Small intestine (tissue), 7 donors: Measurements from ENCODE around the gene WDR77. TPM values are rescaled to one million over a fixed set of nuclear protein-coding genes. Genes with fewer than 3 reads are reported as not detected.

Experiments
- DNase-seq, 2 donors: peaks; one replicate each; pipeline versions ENCODE4 v3.0.0 to v3.0.0-alpha.2; 2013
- FAIRE-seq: peaks from 2 replicates; lab custom pipeline; 2012; peaks lifted over from hg19 to GRCh38; lab: Jason Lieb, UNC
- H3K27ac ChIP-seq, 3 donors: one replicate each; pipeline ENCODE4 v1.5.1; 2013; ENCODE audit warnings: low read length in 2 of 3, mild to moderate bottlenecking in 2 of 3, control low read depth in 1 of 3, inconsistent platforms in 1 of 3, low read depth in 1 of 3, moderate library complexity in 1 of 3
- H3K27me3 ChIP-seq, 3 donors: one replicate each; pipeline ENCODE4 v1.6.1; 2013; ENCODE audit warnings: low read length in 3 of 3, inconsistent platforms in 1 of 3; ENCODE audit not compliant: control insufficient read depth in 3 of 3, insufficient read depth in 3 of 3
- H3K36me3 ChIP-seq, 3 donors: one replicate each; pipeline ENCODE4 v1.6.1; 2013; ENCODE audit warnings: low read length in 3 of 3, inconsistent platforms in 1 of 3, low read depth in 1 of 3, mild to moderate bottlenecking in 1 of 3, moderate library complexity in 1 of 3; ENCODE audit not compliant: control insufficient read depth in 3 of 3, insufficient read depth in 2 of 3
- H3K4me1 ChIP-seq, 3 donors: one replicate each; pipeline ENCODE4 v1.6.1; 2013; ENCODE audit warnings: low read length in 2 of 3, inconsistent platforms in 1 of 3, low read depth in 1 of 3, mild to moderate bottlenecking in 1 of 3, moderate library complexity in 1 of 3; ENCODE audit not compliant: control insufficient read depth in 3 of 3, insufficient read depth in 2 of 3
- H3K4me3 ChIP-seq, 3 donors: one replicate each; pipeline ENCODE4 v1.5.1; 2013; ENCODE audit warnings: low read length in 3 of 3, control low read depth in 1 of 3, inconsistent platforms in 1 of 3, low read depth in 1 of 3, mild to moderate bottlenecking in 1 of 3, moderate library complexity in 1 of 3
- H3K9me3 ChIP-seq, 2 donors: one replicate each; pipeline ENCODE4 v1.6.1; 2013; ENCODE audit warnings: low read depth in 1 of 2, low read length in 1 of 2; ENCODE audit not compliant: control insufficient read depth in 2 of 2, insufficient read depth in 1 of 2
- WGBS, 3 donors: extraction: QIAGEN DNeasy Blood & Tissue Kit; methylation state at CpG; one replicate each; pipeline ENCODE4 v1.1.7; 2013; 5-methylcytosine and 5-hydroxymethylcytosine counted together
- polyA plus RNA-seq, 4 donors: library from polyadenylated mRNA; stranded (reverse) in 3 of 4; unstranded in 1 of 4; fragments of 200-250 nt in 3 of 4; fragments of 120-200 nt in 1 of 4; gene quantifications; one replicate each; pipeline versions ENCODE4 v1.2.1 to v1.2.3, GENCODE V29; 2013
- donor health status: healthy with polysubstance abuse.
- donor health status: control.
- donor health status: control.
- donor health status: Bipolar disorder and iron deficiency.
- donor health status: healthy.

The WDR77 gene
- polyA plus RNA-seq, 4 donors = 11.0 to 30.1 (median 21.7) TPM

DNA sequence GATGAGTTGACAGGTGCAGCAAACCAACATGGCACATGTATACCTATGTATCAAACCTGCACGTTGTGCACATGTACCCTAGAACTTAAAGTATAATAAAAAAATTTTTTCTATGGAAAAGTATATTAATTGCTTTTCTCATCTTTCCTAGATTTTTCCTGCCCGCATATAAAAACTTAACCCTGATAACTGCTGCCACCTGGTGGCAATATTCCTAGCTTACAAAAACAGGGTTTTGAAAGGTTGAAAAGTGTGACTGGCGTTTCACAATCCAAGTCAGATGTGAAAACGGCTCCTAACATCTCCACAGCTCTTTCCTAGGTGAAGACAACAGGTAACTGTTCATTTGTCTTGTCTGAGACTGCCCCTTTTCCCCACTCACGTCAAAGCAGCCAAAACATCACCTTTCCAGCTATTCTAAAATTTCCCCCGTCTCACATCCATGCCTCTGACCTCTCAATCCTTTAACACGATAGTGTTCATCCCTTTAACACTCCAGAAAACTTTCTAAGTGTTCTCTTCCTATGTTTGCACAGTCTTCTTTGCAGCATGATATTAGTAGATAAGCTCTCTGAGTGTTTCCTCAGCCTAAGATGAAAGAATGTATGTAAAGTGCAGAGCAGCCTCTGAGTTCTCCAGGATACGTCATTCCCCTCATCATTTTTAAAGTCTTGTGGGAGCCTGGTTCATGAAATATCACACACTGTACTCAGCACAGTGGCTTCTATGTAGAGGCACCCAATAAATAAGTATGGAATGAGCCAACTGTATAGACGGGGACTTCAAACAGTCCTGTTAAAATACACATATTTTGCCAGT is 49.1 kb downstream of the WDR77 start:
- Histone ChIP-seq H3K4me3 (no peak overlapping the region), H3K36me3 (no peaks in the 10 kb centered on the region), H3K4me1 (no peaks in the 10 kb centered on the region), H3K27ac (no peak overlapping the region), H3K27me3 (no peaks in the 10 kb centered on the region), H3K9me3 (no peaks in the 10 kb centered on the region)
- 20 to 32% (median 27%) methylated on average over 9 of the region's 9 CpGs for WGBS, 3 donors
- FAIRE-seq (no peak), DNase-seq (peak; percentile 56 to 73)

DNA sequence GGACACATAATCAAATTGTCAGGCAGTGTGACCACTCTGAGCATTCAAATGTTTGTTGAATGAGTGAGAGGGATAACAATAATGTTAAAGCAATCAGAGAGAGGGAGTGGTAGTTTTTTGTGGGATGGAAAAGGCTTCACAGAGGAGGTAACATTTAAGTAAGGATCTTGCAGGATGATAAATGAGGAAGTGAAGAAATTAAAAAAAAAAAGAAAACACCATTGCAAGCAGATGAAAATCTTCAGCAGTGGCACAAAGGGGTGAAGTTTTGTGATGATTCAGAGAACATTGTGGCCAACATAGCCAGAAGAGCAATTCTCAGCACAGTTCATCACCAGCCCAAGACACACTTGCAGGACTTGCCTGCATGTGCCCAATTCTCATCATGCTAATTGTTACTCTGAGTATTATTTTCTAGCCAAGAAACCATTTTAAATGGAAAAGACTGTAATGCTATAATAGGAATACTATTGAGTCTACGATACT is 56.6 kb downstream of the WDR77 start:
- WGBS, 3 donors = 81 to 93% (median 86%) methylated on average over 1 of the region's 1 CpG
- Histone ChIP-seq H3K27ac (no peak overlapping the region), H3K9me3 (no peaks in the 10 kb centered on the region), H3K27me3 (peaks cover 0 to 3% (median 0%) of the 10 kb centered on the region in 3 donors), H3K4me3 (no peak overlapping the region), H3K4me1 (no peaks in the 10 kb centered on the region), H3K36me3 (no peaks in the 10 kb centered on the region)
- DNase-seq = no peak
- FAIRE-seq = no peak

DNA sequence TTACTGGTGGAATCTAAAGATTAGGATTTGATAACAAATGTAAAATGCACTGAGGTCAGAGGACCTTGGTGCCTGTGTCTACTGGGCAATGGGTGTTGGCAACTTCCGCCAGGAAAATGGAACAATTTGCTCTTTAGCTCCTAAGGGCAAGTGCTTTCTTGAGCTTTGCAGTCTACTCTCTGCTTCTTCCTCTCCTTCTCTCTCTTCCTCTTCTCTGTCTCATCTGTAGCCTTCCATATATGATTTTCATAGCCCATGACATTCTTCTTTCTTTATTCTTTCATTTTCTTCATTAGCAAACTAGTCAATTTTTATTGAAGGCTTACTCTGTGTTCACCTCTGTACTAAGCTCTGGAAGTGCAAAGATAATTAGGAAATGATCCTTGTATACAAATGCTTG is 57.0 kb downstream of the WDR77 start:
- no peaks in the 10 kb centered on the region for H3K9me3 ChIP-seq
- DNase-seq (no peak), FAIRE-seq (no peak)
- H3K27ac ChIP-seq = no peak overlapping the region
- H3K36me3 ChIP-seq = no peaks in the 10 kb centered on the region
- no peaks in the 10 kb centered on the region for H3K4me1 ChIP-seq
- 68 to 89% (median 85%) methylated on average over 1 of the region's 1 CpG for WGBS, 3 donors
- H3K27me3 ChIP-seq = peaks cover 0 to 3% (median 0%) of the 10 kb centered on the region in 3 donors
- H3K4me3 ChIP-seq = no peak overlapping the region

Other genes starting within 250 kb of the WDR77 start
- gene DENND2D, start 248.6 kb downstream of the WDR77 start, polyA plus RNA-seq = 10 to 100 TPM; 31.3 to 54.6 (median 40.5) TPM
- gene CHI3L2, start 221.5 kb downstream of the WDR77 start, polyA plus RNA-seq = 1 to 10 TPM; 1.1 to 4.7 (median 1.9) TPM
- under 1 TPM in 2 of 4 donors, not detected in 2; 0.15 to 0.54 TPM for gene CHIA, start 158.4 kb downstream of the WDR77 start, polyA plus RNA-seq
- gene OVGP1, start 21.5 kb downstream of the WDR77 start, polyA plus RNA-seq = 1 to 10 TPM; 1.6 to 2.8 (median 2.4) TPM
- 100 to 1,000 TPM; 334 to 589 (median 509) TPM for gene ATP5PB, start 208 bp upstream of the WDR77 start, polyA plus RNA-seq
- 10 to 100 TPM in 3 of 4 donors, 1 to 10 TPM in 1; 2.4 to 27.2 (median 12.2) TPM for gene C1orf162, start 24.7 kb upstream of the WDR77 start, polyA plus RNA-seq
- 1 to 10 TPM; 2.5 to 4.6 (median 4.1) TPM for gene ADORA3, start 54.4 kb upstream of the WDR77 start, polyA plus RNA-seq
- 1 to 10 TPM in 3 of 4 donors, under 1 TPM in 1; 0.72 to 6.2 (median 2.4) TPM for gene TMIGD3, start 54.4 kb upstream of the WDR77 start, polyA plus RNA-seq
- gene RAP1A, start 170.5 kb upstream of the WDR77 start, polyA plus RNA-seq = 100 to 1,000 TPM in 1 of 4 donors, 10 to 100 TPM in 3; 75.4 to 150 (median 92.7) TPM